ENCODE data around the gene KIAA1671. TPM values are rescaled to one million over a fixed set of nuclear protein-coding genes. Genes with fewer than 3 reads are reported as not detected.

KIAA1671 gene
- total RNA-seq, 6 experiments from 2014 or later, result 1.3 to 5.0 (median 1.6) TPM

- no peak for TF ChIP-seq CTCF (IDR thresholded peaks at IDR 0.05)
- peak; percentile 58 for DNase-seq
- Mint-ChIP-seq H3K27me3 (ENCODE audit: insufficient read depth) (peaks cover 1% of the 10 kb centered on the region; the same call in 1 of the 2 replicates), H3K36me3 (ENCODE audit: low read depth) (no peaks in the 10 kb centered on the region), H3K9me3 (peaks cover 17% of the 10 kb centered on the region), H3K4me3 (peak overlapping the region; percentile 51; the same call in 1 of the 2 replicates), H3K27ac (peak overlapping the region; percentile 54; the same call in 1 of the 2 replicates), H3K4me1 (ENCODE audit: low read depth) (peaks cover 25% of the 10 kb centered on the region)
These were observed 17.2 kb downstream of the KIAA1671 start for GRCh38 chr22:24969560-24970301.

- no peak overlapping the region for H3K4me3 Mint-ChIP-seq
- no peak overlapping the region for H3K27ac Mint-ChIP-seq
- H3K27me3 Mint-ChIP-seq (ENCODE audit: insufficient read depth), result peaks cover 1% of the 10 kb centered on the region; the same call in 1 of the 2 replicates
- peaks cover 16% of the 10 kb centered on the region for H3K9me3 Mint-ChIP-seq
- DNase-seq, result no peak
- TF ChIP-seq CTCF (IDR thresholded peaks at IDR 0.05), result no peak
- H3K4me1 Mint-ChIP-seq (ENCODE audit: low read depth), result peaks cover 25% of the 10 kb centered on the region
- no peaks in the 10 kb centered on the region for H3K36me3 Mint-ChIP-seq (ENCODE audit: low read depth)
These were observed 19.9 kb downstream of the KIAA1671 start for GRCh38 chr22:24972369-24972768.

- Mint-ChIP-seq H3K9me3 (peaks cover 14% of the 10 kb centered on the region), H3K4me3 (no peak overlapping the region), H3K36me3 (ENCODE audit: low read depth) (no peaks in the 10 kb centered on the region), H3K27ac (no peak overlapping the region), H3K27me3 (ENCODE audit: insufficient read depth) (no peaks in the 10 kb centered on the region; the same call in 1 of the 2 replicates), H3K4me1 (ENCODE audit: low read depth) (peaks cover 17% of the 10 kb centered on the region)
- no peak for TF ChIP-seq CTCF (IDR thresholded peaks at IDR 0.05)
- DNase-seq, result no peak
These were observed 21.4 kb downstream of the KIAA1671 start for GRCh38 chr22:24973872-24974271.

GRCh38 chr22:24975125-24975640, 22.7 kb downstream of the KIAA1671 start:
- no peak overlapping the region for H3K27ac Mint-ChIP-seq
- DNase-seq, result no peak
- no peaks in the 10 kb centered on the region; the same call in 1 of the 2 replicates for H3K27me3 Mint-ChIP-seq (ENCODE audit: insufficient read depth)
- no peak for TF ChIP-seq CTCF (IDR thresholded peaks at IDR 0.05)
- peaks cover 13% of the 10 kb centered on the region for H3K9me3 Mint-ChIP-seq
- H3K4me1 Mint-ChIP-seq (ENCODE audit: low read depth), result peaks cover 5% of the 10 kb centered on the region
- H3K36me3 Mint-ChIP-seq (ENCODE audit: low read depth), result peaks cover 4% of the 10 kb centered on the region; the same call in 1 of the 2 replicates
- H3K4me3 Mint-ChIP-seq, result no peak overlapping the region

- no peak overlapping the region for H3K27ac Mint-ChIP-seq
These were observed 23.4 kb downstream of the KIAA1671 start for GRCh38 chr22:24975813-24976341.

More at GRCh38 chr22:24975813-24976341, 23.4 kb downstream of the KIAA1671 start:
- Mint-ChIP-seq H3K36me3 (ENCODE audit: low read depth) (peaks cover 4% of the 10 kb centered on the region; the same call in 1 of the 2 replicates), H3K4me3 (no peak overlapping the region), H3K27me3 (ENCODE audit: insufficient read depth) (no peaks in the 10 kb centered on the region; the same call in 1 of the 2 replicates), H3K9me3 (peaks cover 13% of the 10 kb centered on the region), H3K4me1 (ENCODE audit: low read depth) (no peaks in the 10 kb centered on the region)
- no peak for DNase-seq
- no peak for TF ChIP-seq CTCF (IDR thresholded peaks at IDR 0.05)

Data from HFFc6 (cell line).